Neuronal stem cell (in vitro differentiated cells): Measurements from ENCODE around the gene KIAA0040.

ENCODE experiments used
- DNase-seq: peaks from one replicate; pipeline ENCODE4 v3.0.0-alpha.2; 2013; ENCODE audit warnings: low spot score
- H2AFZ ChIP-seq: one replicate; pipeline ENCODE4 v1.6.1; 2013; ENCODE audit warnings: mild to moderate bottlenecking, low read length, inconsistent platforms
- H2AK5ac ChIP-seq: 2 replicates; pipeline ENCODE4 v1.6.1; 2013; ENCODE audit warnings: low read depth, mild to moderate bottlenecking, inconsistent platforms, low read length, moderate library complexity, mixed read lengths
- H2BK120ac ChIP-seq: 2 replicates; pipeline ENCODE4 v1.6.1; 2013; ENCODE audit warnings: low read depth, mild to moderate bottlenecking, inconsistent platforms, low read length, moderate library complexity, mixed read lengths
- H2BK12ac ChIP-seq: one replicate; pipeline ENCODE4 v1.6.1; 2013; ENCODE audit warnings: low read length, inconsistent platforms
- H2BK15ac ChIP-seq: 2 replicates; pipeline ENCODE4 v1.6.1; 2013; ENCODE audit warnings: mild to moderate bottlenecking, low read length, inconsistent platforms, mixed read lengths
- H2BK5ac ChIP-seq: one replicate; pipeline ENCODE4 v1.6.1; 2013; ENCODE audit warnings: inconsistent platforms, mild to moderate bottlenecking, low read length, moderate library complexity
- H3K14ac ChIP-seq: one replicate; pipeline ENCODE4 v1.6.1; 2013; ENCODE audit warnings: low read length, inconsistent platforms
- H3K18ac ChIP-seq: 2 replicates; pipeline ENCODE4 v1.6.1; 2013; ENCODE audit warnings: low read length, inconsistent platforms
- H3K23ac ChIP-seq: 2 replicates; pipeline ENCODE4 v1.6.1; 2013; ENCODE audit warnings: low read depth, mild to moderate bottlenecking, mixed read lengths, low read length, inconsistent platforms; ENCODE audit not compliant: poor library complexity
- H3K27ac ChIP-seq: replicated peaks from 3 replicates; pipeline ENCODE4 v1.5.1; 2013; ENCODE audit warnings: low read length, inconsistent platforms
- H3K27me3 ChIP-seq, 3 experiments: 2 replicates each; pipeline ENCODE4 v1.6.1; 2013; ENCODE audit warnings: low read length in 3 of 3, mild to moderate bottlenecking in 2 of 3, inconsistent platforms in 1 of 3, low read depth in 1 of 3, mixed read lengths in 1 of 3, moderate library complexity in 1 of 3; ENCODE audit not compliant: control insufficient read depth in 3 of 3, insufficient read depth in 3 of 3
- H3K36me3 ChIP-seq, 2 donors: replicated peaks in 1 of 2; 2 replicates each; pipeline ENCODE4 v1.6.1; 2013; ENCODE audit warnings: low read length in 2 of 2; ENCODE audit not compliant: control insufficient read depth in 2 of 2, insufficient read depth in 2 of 2
- H3K4ac ChIP-seq: 2 replicates; pipeline ENCODE4 v1.6.1; 2013; ENCODE audit warnings: inconsistent platforms, mild to moderate bottlenecking, low read length, moderate library complexity
- H3K4me1 ChIP-seq, 2 donors: 1 replicate in 1 of 2; 2 replicates in 1 of 2; pipeline ENCODE4 v1.6.1; 2013; ENCODE audit warnings: low read length in 2 of 2, low read depth in 1 of 2; ENCODE audit not compliant: control insufficient read depth in 2 of 2, insufficient read depth in 1 of 2
- H3K4me2 ChIP-seq: one replicate; pipeline ENCODE4 v1.6.1; 2013; ENCODE audit warnings: mild to moderate bottlenecking, low read length, inconsistent platforms; ENCODE audit not compliant: insufficient read depth, poor library complexity, severe bottlenecking
- H3K4me3 ChIP-seq, 2 donors: 2 replicates each; pipeline ENCODE4 v1.5.1; 2013; ENCODE audit warnings: low read length in 2 of 2, mild to moderate bottlenecking in 2 of 2, inconsistent platforms in 1 of 2, moderate library complexity in 1 of 2
- H3K79me1 ChIP-seq: one replicate; pipeline ENCODE4 v1.6.1; 2013; ENCODE audit warnings: low read depth, mild to moderate bottlenecking, inconsistent platforms, low read length, moderate library complexity
- H3K9ac ChIP-seq: one replicate; pipeline ENCODE4 v1.6.1; 2013; ENCODE audit warnings: mild to moderate bottlenecking, low read depth, low read length, inconsistent platforms; ENCODE audit not compliant: poor library complexity
- H3K9me3 ChIP-seq, 2 donors: replicated peaks in 1 of 2; 2 replicates each; pipeline versions ENCODE3 to v1.6.1; 2013; ENCODE audit warnings: low read length in 2 of 2, mild to moderate bottlenecking in 2 of 2, inconsistent platforms in 1 of 2, low read depth in 1 of 2, mixed read lengths in 1 of 2, moderate library complexity in 1 of 2; ENCODE audit not compliant: control insufficient read depth in 2 of 2, insufficient read depth in 1 of 2
- H4K8ac ChIP-seq: one replicate; pipeline ENCODE4 v1.6.1; 2013; ENCODE audit warnings: low read depth, mild to moderate bottlenecking, inconsistent platforms, low read length, moderate library complexity
- H4K91ac ChIP-seq: one replicate; pipeline ENCODE4 v1.6.1; 2013; ENCODE audit warnings: low read length, low read depth, mild to moderate bottlenecking, inconsistent platforms; ENCODE audit not compliant: poor library complexity
- WGBS, 2 donors: extraction: QIAGEN DNeasy Blood & Tissue Kit; methylation state at CpG; one replicate each; pipeline ENCODE4 v1.1.7; 2013; ENCODE audit warnings: missing lambda C conversion rate in 2 of 2, mixed read lengths in 1 of 2; ENCODE audit not compliant: insufficient read length in 2 of 2, insufficient replicate concordance in 1 of 2; ENCODE audit errors: extremely low coverage in 2 of 2; 5-methylcytosine and 5-hydroxymethylcytosine counted together

The KIAA0040 gene

GRCh38 chr1:175137369-175137768 is 55.2 kb downstream of the KIAA0040 start:
- Histone ChIP-seq H3K36me3 (no peaks in the 10 kb centered on the region), H2AFZ (no peak overlapping the region), H3K14ac (no peak overlapping the region), H2BK15ac (no peak overlapping the region), H3K23ac (no peak overlapping the region), H3K27ac (no peak overlapping the region), H2BK5ac (no peak overlapping the region), H3K4me1 (no peaks in the 10 kb centered on the region), H3K27me3 (peaks cover 0 to 5% (median 0%) of the 10 kb centered on the region in 3 experiments), H4K91ac (no peak overlapping the region), H3K9ac (no peak overlapping the region), H2BK12ac (no peak overlapping the region), H3K79me1 (no peaks in the 10 kb centered on the region), H2AK5ac (no peak overlapping the region), H2BK120ac (no peak overlapping the region), H3K9me3 (peaks cover 0 to 1% of the 10 kb centered on the region in 2 donors), H3K4me2 (no peak overlapping the region), H4K8ac (no peak overlapping the region), H3K18ac (no peak overlapping the region), H3K4ac (no peak overlapping the region), H3K4me3 (no peak overlapping the region)
- DNase-seq = no peak
- no CpG with 5 or more reads among the region's 1 CpG for WGBS, 2 donors

DNA sequence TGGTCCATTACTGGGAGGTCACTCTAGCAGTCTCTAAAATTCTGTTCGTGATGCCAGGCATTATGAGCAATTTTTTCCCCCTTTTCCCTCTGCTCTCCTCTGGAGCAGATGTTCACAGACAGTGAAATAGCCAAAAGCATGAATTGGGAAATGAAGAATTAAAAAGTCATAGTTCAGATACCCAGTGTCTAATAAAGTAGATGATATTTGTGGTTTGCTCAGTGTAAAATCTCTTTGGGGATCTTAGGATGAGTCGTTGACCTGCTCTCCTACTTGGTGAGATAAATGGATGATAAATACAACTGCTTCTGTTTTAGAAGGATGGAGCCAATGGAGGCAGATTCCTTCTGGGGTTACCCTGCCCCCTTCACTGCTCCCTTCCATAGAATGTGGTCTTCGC is 56.3 kb downstream of the KIAA0040 start:
- Histone ChIP-seq H3K27me3 (peaks cover 0 to 5% (median 0%) of the 10 kb centered on the region in 3 experiments), H2BK120ac (no peak overlapping the region), H3K4ac (no peak overlapping the region), H2AK5ac (no peak overlapping the region), H3K9me3 (peaks cover 0 to 1% of the 10 kb centered on the region in 2 donors), H2BK12ac (no peak overlapping the region), H3K14ac (no peak overlapping the region), H2BK5ac (no peak overlapping the region), H3K27ac (no peak overlapping the region), H3K4me3 (no peak overlapping the region), H3K79me1 (no peaks in the 10 kb centered on the region), H4K91ac (no peak overlapping the region), H2AFZ (no peak overlapping the region), H2BK15ac (no peak overlapping the region), H3K23ac (no peak overlapping the region), H4K8ac (no peak overlapping the region), H3K36me3 (no peaks in the 10 kb centered on the region), H3K9ac (no peak overlapping the region), H3K4me1 (no peaks in the 10 kb centered on the region), H3K18ac (no peak overlapping the region), H3K4me2 (no peak overlapping the region)
- DNase-seq = no peak
- no CpG with 5 or more reads among the region's 3 CpGs for whole genome bisulfite sequencing, 2 donors

DNA sequence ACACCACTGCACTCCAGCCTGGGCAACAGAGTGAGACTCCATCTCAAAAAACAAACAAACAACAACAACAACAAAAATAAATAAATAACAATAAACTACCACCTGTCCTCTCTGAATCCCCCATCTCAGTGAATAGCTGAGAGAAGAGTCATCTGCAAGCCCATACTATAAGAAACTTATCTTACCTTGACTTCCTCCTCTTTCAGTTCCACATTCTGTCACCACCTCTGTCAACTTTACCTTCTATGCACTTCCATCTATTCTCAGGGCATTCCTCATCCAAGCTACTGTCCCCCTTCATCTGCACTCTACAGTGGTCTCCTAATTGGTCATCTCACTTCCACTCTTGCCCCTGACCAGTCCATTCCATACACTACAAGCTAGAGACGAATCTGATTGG is 58.1 kb downstream of the KIAA0040 start:
- no peaks in the 10 kb centered on the region for H3K79me1 ChIP-seq
- peaks cover 0 to 5% (median 0%) of the 10 kb centered on the region in 3 experiments for H3K27me3 ChIP-seq
- no peak overlapping the region for H2AK5ac ChIP-seq
- H3K23ac ChIP-seq = no peak overlapping the region
- H3K4me1 ChIP-seq = peaks cover 7% of the 10 kb centered on the region in 2 donors
- H2AFZ ChIP-seq = no peak overlapping the region
- no peak overlapping the region for H3K4me2 ChIP-seq
- no peak overlapping the region for H4K8ac ChIP-seq
- no peak overlapping the region for H2BK15ac ChIP-seq
- WGBS, 2 donors = no CpG with 5 or more reads among the region's 1 CpG
- no peak overlapping the region for H4K91ac ChIP-seq
- H2BK12ac ChIP-seq = no peak overlapping the region
- no peak overlapping the region for H2BK120ac ChIP-seq
- H3K27ac ChIP-seq = no peak overlapping the region
- H3K4ac ChIP-seq = no peak overlapping the region
- H3K4me3 ChIP-seq = no peak overlapping the region
- peaks cover 0 to 1% of the 10 kb centered on the region in 2 donors for H3K9me3 ChIP-seq
- H3K36me3 ChIP-seq = no peaks in the 10 kb centered on the region
- H2BK5ac ChIP-seq = no peak overlapping the region
- no peak overlapping the region for H3K14ac ChIP-seq
- no peak overlapping the region for H3K9ac ChIP-seq
- DNase-seq = no peak
- H3K18ac ChIP-seq = no peak overlapping the region

- no peak overlapping the region for H2AFZ ChIP-seq
- no peaks in the 10 kb centered on the region for H3K79me1 ChIP-seq
- no peak overlapping the region for H4K91ac ChIP-seq
- H2AK5ac ChIP-seq = no peak overlapping the region
- no peak overlapping the region for H2BK5ac ChIP-seq
- whole genome bisulfite sequencing, 2 donors = no CpG with 5 or more reads among the region's 6 CpGs
- H4K8ac ChIP-seq = no peak overlapping the region
- no peak overlapping the region for H3K14ac ChIP-seq
- H3K4ac ChIP-seq = no peak overlapping the region
- H3K18ac ChIP-seq = no peak overlapping the region
- H3K4me1 ChIP-seq = peaks cover 7% of the 10 kb centered on the region in 2 donors
- no peak overlapping the region for H3K4me3 ChIP-seq
- peaks cover 0 to 1% of the 10 kb centered on the region in 2 donors for H3K9me3 ChIP-seq
- no peak overlapping the region for H2BK120ac ChIP-seq
- no peak overlapping the region for H3K23ac ChIP-seq
- H3K9ac ChIP-seq = no peak overlapping the region
- no peak overlapping the region for H2BK12ac ChIP-seq
- no peaks in the 10 kb centered on the region for H3K36me3 ChIP-seq
- no peak overlapping the region for H3K27ac ChIP-seq
- peaks cover 0 to 5% (median 0%) of the 10 kb centered on the region in 3 experiments for H3K27me3 ChIP-seq
- DNase-seq = no peak
- H3K4me2 ChIP-seq = no peak overlapping the region
- H2BK15ac ChIP-seq = no peak overlapping the region
Measured at GRCh38 chr1:175133673-175134435, 58.7 kb downstream of the KIAA0040 start.
